ENCODE results near the gene S1PR4.
A peak's percentile ranks its signal among the peaks of the same experiment; 100 is the strongest.
"Not testable (repeated sequence)": the region's sequence is repeated elsewhere in the genome, so short reads cannot be mapped to it uniquely, and the experiment has no call there.

Gene S1PR4

GRCh38 chr19:3152419-3152780, 26.2 kb upstream of the S1PR4 start:
- no peak for DNase-seq (ENCODE audit: low read depth in 2 of 2)

GRCh38 chr19:3153286-3154230, 25.0 kb upstream of the S1PR4 start:
- DNase-seq (ENCODE audit: low read depth in 2 of 2) = no peak

GRCh38 chr19:3154447-3154846, 24.1 kb upstream of the S1PR4 start:
- not testable (repeated sequence) for DNase-seq (ENCODE audit: low read depth in 2 of 2)

GRCh38 chr19:3154957-3155736, 23.4 kb upstream of the S1PR4 start:
- peak; percentile 50 to 56 for DNase-seq (ENCODE audit: low read depth in 2 of 2)

- no peak for DNase-seq (ENCODE audit: low read depth in 2 of 2)
These were observed 21.3 kb upstream of the S1PR4 start for GRCh38 chr19:3157096-3157845.

GRCh38 chr19:3159565-3159964, 19.0 kb upstream of the S1PR4 start:
- DNase-seq (ENCODE audit: low read depth in 2 of 2) = no peak

GRCh38 chr19:3160219-3160618, 18.4 kb upstream of the S1PR4 start:
- no peak for DNase-seq (ENCODE audit: low read depth in 2 of 2)

GRCh38 chr19:3161453-3161852, 17.1 kb upstream of the S1PR4 start:
- no peak for DNase-seq (ENCODE audit: low read depth in 2 of 2)

- DNase-seq (ENCODE audit: low read depth in 2 of 2) = no peak
These were observed 15.9 kb upstream of the S1PR4 start for GRCh38 chr19:3162418-3163229.

- peak in 1 of 2 donors; percentile 36 for DNase-seq (ENCODE audit: low read depth in 2 of 2)
These were observed 15.2 kb upstream of the S1PR4 start for GRCh38 chr19:3163230-3163886.

- no peak for DNase-seq (ENCODE audit: low read depth in 2 of 2)
These were observed 14.6 kb upstream of the S1PR4 start for GRCh38 chr19:3163943-3164342.

- DNase-seq (ENCODE audit: low read depth in 2 of 2) = no peak
These were observed 10.9 kb upstream of the S1PR4 start for GRCh38 chr19:3167533-3168272.

- DNase-seq (ENCODE audit: low read depth in 2 of 2) = no peak
These were observed 6.5 kb upstream of the S1PR4 start for GRCh38 chr19:3171894-3172672.

- DNase-seq (ENCODE audit: low read depth in 2 of 2) = not testable (repeated sequence)
These were observed 5.9 kb upstream of the S1PR4 start for GRCh38 chr19:3172673-3173000.

- no peak for DNase-seq (ENCODE audit: low read depth in 2 of 2)
These were observed 2.5 kb upstream of the S1PR4 start for GRCh38 chr19:3175781-3176714.

- DNase-seq (ENCODE audit: low read depth in 2 of 2) = peak in 1 of 2 donors; percentile 49
These were observed 1.7 kb upstream of the S1PR4 start for GRCh38 chr19:3176715-3177501.

- no peak for DNase-seq (ENCODE audit: low read depth in 2 of 2)
These were observed 587 bp downstream of the S1PR4 start for GRCh38 chr19:3178973-3179738.

Data from stimulated activated CD4-positive, alpha-beta T cell treated with anti-CD3 and anti-CD28 coated beads, Interleukin-1b, Interleukin-23, amount 100 ng/mL, for 1 hour (primary cell).